Measurements from ENCODE around the gene HRH3. TPM values are rescaled to one million over a fixed set of nuclear protein-coding genes. Genes with fewer than 3 reads are reported as not detected.

The HRH3 gene
- polyA plus RNA-seq, 3 donors = not detected

DNA sequence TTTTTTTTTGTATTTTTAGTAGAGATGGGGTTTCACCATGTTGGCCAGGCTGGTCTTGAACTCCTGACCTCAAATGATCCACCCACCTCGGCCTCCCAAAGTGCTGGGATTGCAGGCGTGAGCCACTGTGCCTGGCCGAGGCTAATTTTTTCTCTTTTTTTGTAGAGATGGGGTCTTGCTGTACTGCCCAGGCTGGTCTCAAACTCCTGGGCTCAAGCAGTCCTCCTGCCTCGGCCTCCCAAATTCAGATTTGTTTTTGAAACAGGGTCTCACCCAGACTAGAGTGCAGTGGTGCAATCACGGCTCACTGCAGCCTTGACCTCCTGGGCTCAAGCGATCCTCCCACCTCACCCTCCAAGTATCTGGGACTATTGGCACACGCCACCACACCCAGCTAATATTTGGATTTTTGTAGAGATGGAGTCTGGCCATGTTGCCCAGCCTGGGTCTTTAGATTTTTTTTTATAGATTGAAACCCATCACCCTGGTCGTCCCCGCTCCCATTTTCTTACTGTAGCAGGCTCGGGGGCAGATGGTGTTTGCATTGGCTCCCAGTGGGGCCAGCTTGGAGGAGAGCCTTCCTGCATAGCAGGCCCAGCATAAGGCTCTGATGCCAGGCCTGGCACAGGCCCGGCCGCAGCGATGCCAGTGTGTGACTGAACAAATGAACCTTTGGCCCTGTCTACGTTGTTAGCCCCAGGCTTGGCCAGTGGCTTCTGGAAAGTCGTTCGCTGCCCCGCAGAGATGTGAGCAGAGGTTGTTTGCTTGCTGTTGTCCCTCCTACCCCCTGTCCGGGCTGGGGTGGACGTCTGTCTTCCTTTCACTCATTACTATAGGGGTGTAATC, 41.5 kb downstream of the HRH3 start:
- H2AFZ ChIP-seq (ENCODE audit: insufficient read depth, low read depth, low read length, poor library complexity, severe bottlenecking) = no peak overlapping the region
- Mint-ChIP-seq H3K4me3 (no peak overlapping the region), H3K4me1 (peaks cover 10% of the 10 kb centered on the region), H3K27ac (no peak overlapping the region), H3K9me3 (no peaks in the 10 kb centered on the region), H3K27me3 (ENCODE audit: low read depth in 3 of 3) (peaks cover 0 to 2% (median 0%) of the 10 kb centered on the region in 3 donors), H3K36me3 (peaks cover 27 to 54% of the 10 kb centered on the region in 2 donors)
- H3K27ac ChIP-seq (ENCODE audit: low read depth in 1 of 2, low read length in 2 of 2) = no peak overlapping the region
- no peak for DNase-seq
- 99% methylated on average over 9 of the region's 19 CpGs for WGBS (ENCODE audit: insufficient coverage)
- peaks cover 24 to 37% of the 10 kb centered on the region in 2 donors for H3K36me3 ChIP-seq (replicated peaks in 1 of 2; ENCODE audit: control insufficient read depth in 1 of 2, insufficient read depth in 2 of 2, low read length in 2 of 2)
- H3K4me1 ChIP-seq (ENCODE audit: control insufficient read depth in 1 of 2, insufficient read depth in 2 of 2, low read length in 2 of 2) = peaks cover 5 to 11% of the 10 kb centered on the region in 2 donors
- peaks cover 8% of the 10 kb centered on the region for H3K79me2 ChIP-seq (ENCODE audit: insufficient read depth, low read length)
- H4K20me1 ChIP-seq (ENCODE audit: insufficient read depth, low read length) = no peaks in the 10 kb centered on the region
- no peak overlapping the region for H3K4me2 ChIP-seq (replicated peaks; ENCODE audit: extremely low read depth, low read length, poor library complexity, severe bottlenecking)
- no peaks in the 10 kb centered on the region for H3K9me3 ChIP-seq (replicated peaks in 1 of 2; ENCODE audit: control insufficient read depth in 1 of 2, insufficient read depth in 1 of 2, low read length in 2 of 2)
- no peaks in the 10 kb centered on the region for H3K27me3 ChIP-seq (ENCODE audit: control insufficient read depth in 2 of 2, insufficient read depth in 2 of 2, low read length in 2 of 2)
- intact Hi-C loops (cut with micrococcal nuclease) = no loop called here
- H3K4me3 ChIP-seq (replicated peaks in 1 of 3; ENCODE audit: low read depth in 2 of 3, low read length in 3 of 3) = no peak overlapping the region
- TF ChIP-seq, protein P1, sequence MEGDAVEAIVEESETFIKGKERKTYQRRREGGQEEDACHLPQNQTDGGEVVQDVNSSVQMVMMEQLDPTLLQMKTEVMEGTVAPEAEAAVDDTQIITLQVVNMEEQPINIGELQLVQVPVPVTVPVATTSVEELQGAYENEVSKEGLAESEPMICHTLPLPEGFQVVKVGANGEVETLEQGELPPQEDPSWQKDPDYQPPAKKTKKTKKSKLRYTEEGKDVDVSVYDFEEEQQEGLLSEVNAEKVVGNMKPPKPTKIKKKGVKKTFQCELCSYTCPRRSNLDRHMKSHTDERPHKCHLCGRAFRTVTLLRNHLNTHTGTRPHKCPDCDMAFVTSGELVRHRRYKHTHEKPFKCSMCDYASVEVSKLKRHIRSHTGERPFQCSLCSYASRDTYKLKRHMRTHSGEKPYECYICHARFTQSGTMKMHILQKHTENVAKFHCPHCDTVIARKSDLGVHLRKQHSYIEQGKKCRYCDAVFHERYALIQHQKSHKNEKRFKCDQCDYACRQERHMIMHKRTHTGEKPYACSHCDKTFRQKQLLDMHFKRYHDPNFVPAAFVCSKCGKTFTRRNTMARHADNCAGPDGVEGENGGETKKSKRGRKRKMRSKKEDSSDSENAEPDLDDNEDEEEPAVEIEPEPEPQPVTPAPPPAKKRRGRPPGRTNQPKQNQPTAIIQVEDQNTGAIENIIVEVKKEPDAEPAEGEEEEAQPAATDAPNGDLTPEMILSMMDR (IDR thresholded peaks at IDR 0.05) = no peak
- H3K9ac ChIP-seq (ENCODE audit: insufficient read depth, low read length, poor library complexity, severe bottlenecking) = no peak overlapping the region

DNA sequence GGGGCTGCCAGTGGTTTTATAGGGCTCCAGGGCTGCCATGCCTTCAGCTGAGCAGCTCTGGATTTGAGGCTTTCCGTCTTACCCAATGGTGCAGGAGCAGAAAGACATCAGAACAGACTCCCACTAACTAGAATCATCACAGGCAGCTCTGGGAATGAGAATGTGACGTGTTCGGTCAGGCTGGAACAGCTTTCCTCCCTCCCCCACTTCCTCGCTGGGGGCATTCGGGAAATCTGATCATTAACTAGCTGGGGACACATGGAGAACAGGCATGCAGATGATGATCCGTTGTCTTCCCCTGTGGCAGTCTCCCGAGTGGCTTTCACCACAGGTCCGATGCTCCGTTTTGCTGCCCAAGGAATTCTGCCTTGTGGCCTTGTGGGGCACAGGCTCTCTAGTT, 42.8 kb downstream of the HRH3 start:
- intact Hi-C loops (cut with micrococcal nuclease) = no loop called here
- H3K4me3 Mint-ChIP-seq = no peak overlapping the region
- peak overlapping the region in 1 of 7 donors; percentile 65 for H3K27ac Mint-ChIP-seq
- Histone ChIP-seq H3K27ac (ENCODE audit: low read depth in 1 of 2, low read length in 2 of 2) (no peak overlapping the region), H2AFZ (ENCODE audit: insufficient read depth, low read depth, low read length, poor library complexity, severe bottlenecking) (no peak overlapping the region), H3K4me3 (replicated peaks in 1 of 3; ENCODE audit: low read depth in 2 of 3, low read length in 3 of 3) (no peak overlapping the region), H3K36me3 (replicated peaks in 1 of 2; ENCODE audit: control insufficient read depth in 1 of 2, insufficient read depth in 2 of 2, low read length in 2 of 2) (peaks cover 27 to 47% of the 10 kb centered on the region in 2 donors), H4K20me1 (ENCODE audit: insufficient read depth, low read length) (no peaks in the 10 kb centered on the region), H3K27me3 (ENCODE audit: control insufficient read depth in 2 of 2, insufficient read depth in 2 of 2, low read length in 2 of 2) (no peaks in the 10 kb centered on the region), H3K9ac (ENCODE audit: insufficient read depth, low read length, poor library complexity, severe bottlenecking) (no peak overlapping the region), H3K79me2 (ENCODE audit: insufficient read depth, low read length) (no peaks in the 10 kb centered on the region), H3K4me1 (ENCODE audit: control insufficient read depth in 1 of 2, insufficient read depth in 2 of 2, low read length in 2 of 2) (peaks cover 2 to 5% of the 10 kb centered on the region in 2 donors), H3K4me2 (replicated peaks; ENCODE audit: extremely low read depth, low read length, poor library complexity, severe bottlenecking) (no peak overlapping the region), H3K9me3 (replicated peaks in 1 of 2; ENCODE audit: control insufficient read depth in 1 of 2, insufficient read depth in 1 of 2, low read length in 2 of 2) (no peaks in the 10 kb centered on the region)
- H3K27me3 Mint-ChIP-seq (ENCODE audit: low read depth in 3 of 3) = peaks cover 0 to 2% (median 0%) of the 10 kb centered on the region in 3 donors
- H3K9me3 Mint-ChIP-seq = no peaks in the 10 kb centered on the region
- H3K4me1 Mint-ChIP-seq = peaks cover 8% of the 10 kb centered on the region
- WGBS (ENCODE audit: insufficient coverage) = 95% methylated on average over 7 of the region's 9 CpGs
- no peak for DNase-seq
- TF ChIP-seq, protein P1 (IDR thresholded peaks at IDR 0.05) = no peak
- H3K36me3 Mint-ChIP-seq = peaks cover 32 to 65% of the 10 kb centered on the region in 2 donors

All from CD14-positive monocyte (primary cell).